Raji (cell line): ENCODE results near the gene GALNT5.

ENCODE experiments used
- POLR2A ChIP-seq: IDR thresholded peaks from 2 replicates; pipeline ENCODE4 v1.6.1; 2011; ENCODE audit warnings: low read depth, low read length, control low read depth; ENCODE audit not compliant: insufficient read depth

GALNT5 gene

GRCh38 chr2:157257312-157258252 lies at the start of gene GALNT5:
GALNT5 (plus strand) TSS chr2:157257705; CDS start chr2:157258083, 378 bp downstream.
- TF ChIP-seq POLR2A = no peak

- TF ChIP-seq POLR2A = no peak
Measured at GRCh38 chr2:157216286-157216965, 41.1 kb upstream of the GALNT5 start.

- no peak for TF ChIP-seq POLR2A
Measured at GRCh38 chr2:157217409-157217808, 40.1 kb upstream of the GALNT5 start.

- TF ChIP-seq POLR2A = no peak
Measured at GRCh38 chr2:157218911-157219310, 38.6 kb upstream of the GALNT5 start.

- no peak for TF ChIP-seq POLR2A
Measured at GRCh38 chr2:157220502-157220901, 37.0 kb upstream of the GALNT5 start.

- TF ChIP-seq POLR2A = no peak
Measured at GRCh38 chr2:157221394-157221988, 36.0 kb upstream of the GALNT5 start.

- no peak for TF ChIP-seq POLR2A
Measured at GRCh38 chr2:157223624-157224205, 33.8 kb upstream of the GALNT5 start.

- no peak for TF ChIP-seq POLR2A
Measured at GRCh38 chr2:157227592-157227991, 29.9 kb upstream of the GALNT5 start.

GRCh38 chr2:157228946-157229345 lies 28.6 kb upstream of the GALNT5 start:
- no peak for TF ChIP-seq POLR2A

GRCh38 chr2:157229572-157229971 lies 27.9 kb upstream of the GALNT5 start:
- TF ChIP-seq POLR2A = no peak

GRCh38 chr2:157231476-157231875 lies 26.0 kb upstream of the GALNT5 start:
- no peak for TF ChIP-seq POLR2A

GRCh38 chr2:157233506-157233905 lies 24.0 kb upstream of the GALNT5 start:
- TF ChIP-seq POLR2A = no peak

GRCh38 chr2:157236404-157236803 lies 21.1 kb upstream of the GALNT5 start:
- TF ChIP-seq POLR2A = no peak

GRCh38 chr2:157238296-157238695 lies 19.2 kb upstream of the GALNT5 start:
- TF ChIP-seq POLR2A = no peak

GRCh38 chr2:157244691-157245090 lies 12.8 kb upstream of the GALNT5 start:
- no peak for TF ChIP-seq POLR2A

GRCh38 chr2:157245144-157245840 lies 12.2 kb upstream of the GALNT5 start:
- no peak for TF ChIP-seq POLR2A
